ENCODE measurements around the gene CNTD1. TPM values are rescaled to one million over a fixed set of nuclear protein-coding genes. Genes with fewer than 3 reads are reported as not detected.
"Not testable (repeated sequence)": the region's sequence is repeated elsewhere in the genome, so short reads cannot be mapped to it uniquely, and the experiment has no call there.

The CNTD1 gene
- total RNA-seq, 1 experiment from 2014 or later = not detected

GRCh38 chr17:42833767-42834422 is 35.2 kb downstream of the CNTD1 start:
- DNase-seq (ENCODE audit: low read depth) = no peak
- in situ Hi-C loops (cut with HindIII; ENCODE audit: low pct_unique_long_range_greater_than_20kb, low sequenced_read_pairs) = no loop called here

GRCh38 chr17:42835732-42836131 is 37.1 kb downstream of the CNTD1 start:
- in situ Hi-C loops (cut with HindIII; ENCODE audit: low pct_unique_long_range_greater_than_20kb, low sequenced_read_pairs) = no loop called here
- no peak for DNase-seq (ENCODE audit: low read depth)

- no peak for DNase-seq (ENCODE audit: low read depth)
- in situ Hi-C loops (cut with HindIII; ENCODE audit: low pct_unique_long_range_greater_than_20kb, low sequenced_read_pairs) = no loop called here
Measured at GRCh38 chr17:42841975-42842685, 43.5 kb downstream of the CNTD1 start.

DNA sequence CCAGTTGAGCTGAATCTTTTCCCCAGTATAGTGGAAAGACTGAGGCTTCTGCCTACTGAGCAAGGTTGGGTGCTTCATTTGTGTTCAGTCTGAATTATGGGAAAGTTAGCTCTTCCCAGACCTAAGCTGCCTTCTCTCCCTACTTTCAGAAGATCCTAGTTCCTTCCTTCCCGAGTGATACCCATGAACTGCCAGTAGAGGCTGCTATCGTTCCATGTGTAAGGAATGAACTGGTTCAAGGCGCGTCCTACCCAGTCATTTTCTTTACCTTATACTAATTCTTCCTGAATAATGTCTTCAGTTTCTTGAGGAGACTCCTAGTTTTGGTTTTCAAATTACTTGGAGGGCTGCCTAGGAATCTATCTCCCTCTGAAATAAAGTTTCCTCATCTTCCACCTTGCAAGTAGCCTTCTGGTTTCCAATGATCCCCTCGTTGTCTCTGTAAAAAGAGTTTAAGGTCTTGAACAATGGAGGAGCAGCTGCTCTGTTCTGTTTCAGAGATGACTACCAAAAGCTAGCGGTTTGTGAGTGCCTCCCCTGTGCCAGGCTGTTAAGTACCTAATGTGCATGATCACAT is 44.8 kb downstream of the CNTD1 start:
- in situ Hi-C loops (cut with HindIII; ENCODE audit: low pct_unique_long_range_greater_than_20kb, low sequenced_read_pairs) = no loop called here
- DNase-seq (ENCODE audit: low read depth) = peak; percentile 69

DNA sequence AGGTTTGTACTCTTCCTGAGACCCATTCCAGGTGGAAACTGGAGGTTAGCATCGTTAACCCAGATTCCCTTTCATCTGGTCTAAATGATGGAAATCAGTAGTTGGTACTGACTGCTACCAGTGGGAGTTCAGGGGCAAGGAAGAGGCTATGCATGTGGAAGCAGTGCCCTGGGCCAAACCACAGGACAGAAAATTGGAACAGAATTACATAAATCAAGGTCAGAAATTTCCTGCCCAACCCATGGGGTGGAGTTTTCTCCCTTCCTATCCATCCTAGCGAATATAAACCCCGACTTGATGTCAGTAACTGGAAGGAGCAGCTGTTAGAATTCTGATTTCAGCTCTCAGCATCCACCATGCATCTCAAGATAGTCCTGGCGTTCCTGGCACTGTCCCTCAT is 45.6 kb downstream of the CNTD1 start, which contains the start of gene AOC2:
TSS of gene AOC2 (plus strand) at position 310 of the 400 bp plus-strand sequence. CDS start at position 357, 47 bp downstream.
- DNase-seq (ENCODE audit: low read depth) = no peak
- in situ Hi-C loops (cut with HindIII; ENCODE audit: low pct_unique_long_range_greater_than_20kb, low sequenced_read_pairs) = no loop called here

- DNase-seq (ENCODE audit: low read depth) = no peak
- in situ Hi-C loops (cut with HindIII; ENCODE audit: low pct_unique_long_range_greater_than_20kb, low sequenced_read_pairs) = no loop called here
Measured at GRCh38 chr17:42844761-42845555, 46.3 kb downstream of the CNTD1 start.

- in situ Hi-C loops (cut with HindIII; ENCODE audit: low pct_unique_long_range_greater_than_20kb, low sequenced_read_pairs) = no loop called here
- DNase-seq (ENCODE audit: low read depth) = no peak
Measured at GRCh38 chr17:42845556-42845917, 46.9 kb downstream of the CNTD1 start.

GRCh38 chr17:42845918-42846593 is 47.4 kb downstream of the CNTD1 start:
- peak; percentile 56 for DNase-seq (ENCODE audit: low read depth)
- in situ Hi-C loops (cut with HindIII; ENCODE audit: low pct_unique_long_range_greater_than_20kb, low sequenced_read_pairs) = no loop called here

- no peak for DNase-seq (ENCODE audit: low read depth)
- in situ Hi-C loops (cut with HindIII; ENCODE audit: low pct_unique_long_range_greater_than_20kb, low sequenced_read_pairs) = no loop called here
Measured at GRCh38 chr17:42846594-42847280, 48.1 kb downstream of the CNTD1 start.

DNA sequence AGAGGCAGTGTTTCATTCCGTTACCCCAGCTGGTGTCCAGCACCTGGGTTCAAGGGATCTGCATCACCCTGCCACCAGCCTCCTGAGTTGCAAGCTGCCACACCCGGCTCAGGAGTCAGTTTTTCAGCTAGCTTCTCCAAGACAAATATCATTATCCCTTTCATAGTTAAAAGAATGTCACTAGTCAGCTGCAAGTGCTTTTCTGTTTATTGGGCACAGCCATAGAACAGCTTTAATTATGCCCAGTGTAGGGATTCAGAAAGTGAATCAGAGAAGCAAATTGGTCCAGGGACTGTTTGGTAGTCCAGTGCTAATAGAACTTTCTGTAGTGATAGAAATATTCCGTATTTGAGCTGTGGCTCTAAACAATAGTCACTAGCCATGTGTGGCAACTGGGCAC is 49.4 kb downstream of the CNTD1 start:
- DNase-seq (ENCODE audit: low read depth) = no peak
- in situ Hi-C loops (cut with HindIII; ENCODE audit: low pct_unique_long_range_greater_than_20kb, low sequenced_read_pairs) = no loop called here

DNA sequence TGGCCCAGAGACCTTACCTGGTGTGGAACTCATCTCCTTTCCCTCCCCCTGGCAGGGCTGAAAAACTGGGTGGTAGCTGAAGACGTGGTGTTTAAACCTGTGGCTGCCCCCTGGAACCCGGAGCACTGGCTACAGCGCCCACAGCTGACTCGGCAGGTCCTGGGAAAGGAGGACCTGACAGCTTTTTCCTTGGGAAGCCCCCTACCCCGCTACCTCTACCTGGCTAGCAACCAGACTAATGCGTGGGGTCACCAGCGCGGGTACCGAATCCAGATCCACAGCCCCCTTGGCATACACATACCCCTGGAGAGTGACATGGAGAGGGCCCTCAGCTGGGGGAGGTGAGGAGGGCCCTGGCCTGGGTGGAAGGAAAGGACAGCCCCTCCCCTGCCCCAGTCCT is 50.4 kb downstream of the CNTD1 start:
- no peak for DNase-seq (ENCODE audit: low read depth)
- in situ Hi-C loops (cut with HindIII; ENCODE audit: low pct_unique_long_range_greater_than_20kb, low sequenced_read_pairs) = no loop called here

DNA sequence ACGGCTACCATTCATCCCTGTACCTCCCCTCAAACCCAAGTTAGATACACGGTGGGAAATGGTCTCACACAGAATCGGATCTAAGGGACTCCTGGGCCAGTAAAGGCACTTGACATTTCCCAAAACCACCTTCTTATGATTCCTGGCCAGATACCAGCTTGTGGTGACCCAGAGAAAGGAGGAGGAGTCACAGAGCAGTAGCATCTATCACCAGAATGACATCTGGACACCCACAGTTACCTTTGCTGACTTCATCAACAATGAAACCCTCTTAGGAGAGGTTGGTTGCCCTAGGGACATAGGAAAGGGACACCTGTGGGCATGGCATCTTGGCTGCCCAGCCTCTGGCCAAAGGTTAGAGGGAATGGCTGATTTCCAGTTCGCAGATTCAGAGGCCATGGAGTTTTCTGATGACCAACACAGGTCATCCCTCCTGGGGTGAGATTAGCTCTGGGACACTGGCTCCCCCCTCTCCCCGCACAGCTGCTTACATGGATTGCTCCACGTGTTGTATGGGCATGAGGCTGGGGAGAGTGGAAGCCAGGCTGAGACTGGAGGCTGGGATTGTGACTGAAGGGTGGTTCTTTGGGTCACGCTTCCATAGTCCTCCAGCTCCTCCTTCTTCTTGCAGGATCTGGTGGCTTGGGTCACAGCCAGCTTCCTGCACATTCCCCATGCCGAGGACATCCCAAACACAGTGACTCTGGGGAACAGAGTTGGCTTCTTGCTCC is 51.0 kb downstream of the CNTD1 start:
- in situ Hi-C loops (cut with HindIII; ENCODE audit: low pct_unique_long_range_greater_than_20kb, low sequenced_read_pairs) = no loop called here
- peak; percentile 83 for DNase-seq (ENCODE audit: low read depth)

- DNase-seq (ENCODE audit: low read depth) = no peak
- in situ Hi-C loops (cut with HindIII; ENCODE audit: low pct_unique_long_range_greater_than_20kb, low sequenced_read_pairs) = no loop called here
Measured at GRCh38 chr17:42850954-42851353, 52.3 kb downstream of the CNTD1 start, which contains the start of gene AOC3. Gene AOC3 (plus strand): TSS chr17:42851199. CDS start chr17:42851344, 145 bp downstream.

GRCh38 chr17:42851371-42852240 is 52.9 kb downstream of the CNTD1 start:
- in situ Hi-C loops (cut with HindIII; ENCODE audit: low pct_unique_long_range_greater_than_20kb, low sequenced_read_pairs) = not testable (repeated sequence)

DNA sequence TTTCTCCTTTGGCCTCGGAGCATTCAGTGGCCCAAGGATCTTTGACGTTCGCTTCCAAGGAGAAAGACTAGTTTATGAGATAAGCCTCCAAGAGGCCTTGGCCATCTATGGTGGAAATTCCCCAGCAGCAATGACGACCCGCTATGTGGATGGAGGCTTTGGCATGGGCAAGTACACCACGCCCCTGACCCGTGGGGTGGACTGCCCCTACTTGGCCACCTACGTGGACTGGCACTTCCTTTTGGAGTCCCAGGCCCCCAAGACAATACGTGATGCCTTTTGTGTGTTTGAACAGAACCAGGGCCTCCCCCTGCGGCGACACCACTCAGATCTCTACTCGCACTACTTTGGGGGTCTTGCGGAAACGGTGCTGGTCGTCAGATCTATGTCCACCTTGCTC is 53.7 kb downstream of the CNTD1 start:
- in situ Hi-C loops (cut with HindIII; ENCODE audit: low pct_unique_long_range_greater_than_20kb, low sequenced_read_pairs) = no loop called here
- DNase-seq (ENCODE audit: low read depth) = no peak

More at GRCh38 chr17:42851371-42852240, 52.9 kb downstream of the CNTD1 start:
- not testable (repeated sequence) for DNase-seq (ENCODE audit: low read depth)

DNA sequence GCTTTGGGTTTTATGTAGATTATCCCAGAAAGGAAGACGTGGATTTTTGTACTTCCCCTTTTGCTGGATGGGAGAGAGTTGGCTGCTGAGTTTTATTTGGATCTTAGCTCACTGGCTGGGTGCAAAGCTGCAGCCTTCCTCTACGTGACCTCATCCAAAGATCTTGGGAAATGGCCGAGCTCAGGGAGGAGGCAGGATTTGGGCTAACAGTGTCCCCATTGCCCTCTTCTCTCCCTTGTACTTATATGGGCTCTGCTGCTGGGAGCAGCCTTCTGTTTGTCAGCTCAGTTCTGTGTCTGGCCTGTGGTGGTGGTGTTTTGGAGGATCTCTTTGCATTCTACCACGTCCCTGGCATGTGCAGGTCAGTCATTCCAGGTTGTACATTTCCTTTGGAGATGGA is 54.3 kb downstream of the CNTD1 start:
- DNase-seq (ENCODE audit: low read depth) = no peak
- in situ Hi-C loops (cut with HindIII; ENCODE audit: low pct_unique_long_range_greater_than_20kb, low sequenced_read_pairs) = no loop called here
